HG02571 (cell line): ENCODE measurements around the gene ADAMTS19.
"Not testable (repeated sequence)": the region's sequence is repeated elsewhere in the genome, so short reads cannot be mapped to it uniquely, and the experiment has no call there.

ENCODE experiments used
- ATAC-seq: cut with Tn5 transposase; IDR thresholded peaks from one replicate; pipeline ENCODE4 v1.9.1; 2021; ENCODE audit warnings: mild to moderate bottlenecking, moderate library complexity; ENCODE audit not compliant: unreplicated experiment

The ADAMTS19 gene

GRCh38 chr5:129563585-129563984 lies 103.5 kb downstream of the ADAMTS19 start:
- ATAC-seq = no peak

- no peak for ATAC-seq
Observed at GRCh38 chr5:129569295-129569694, 109.2 kb downstream of the ADAMTS19 start.

- no peak for ATAC-seq
Observed at GRCh38 chr5:129572060-129572459, 112.0 kb downstream of the ADAMTS19 start.

GRCh38 chr5:129584496-129584895 lies 124.4 kb downstream of the ADAMTS19 start:
- ATAC-seq = not testable (repeated sequence)

- no peak for ATAC-seq
Observed at GRCh38 chr5:129591508-129592160, 131.5 kb downstream of the ADAMTS19 start.

GRCh38 chr5:129593525-129593924 lies 133.4 kb downstream of the ADAMTS19 start:
- no peak for ATAC-seq

GRCh38 chr5:129601576-129601975 lies 141.5 kb downstream of the ADAMTS19 start:
- no peak for ATAC-seq

- ATAC-seq = no peak
Observed at GRCh38 chr5:129608350-129608749, 148.3 kb downstream of the ADAMTS19 start.

GRCh38 chr5:129609710-129610109 lies 149.6 kb downstream of the ADAMTS19 start:
- ATAC-seq = no peak

- ATAC-seq = no peak
Observed at GRCh38 chr5:129616517-129616916, 156.4 kb downstream of the ADAMTS19 start.

- no peak for ATAC-seq
Observed at GRCh38 chr5:129617206-129617605, 157.1 kb downstream of the ADAMTS19 start.

- no peak for ATAC-seq
Observed at GRCh38 chr5:129619782-129620181, 159.7 kb downstream of the ADAMTS19 start.

GRCh38 chr5:129622531-129622930 lies 162.4 kb downstream of the ADAMTS19 start:
- no peak for ATAC-seq

- no peak for ATAC-seq
Observed at GRCh38 chr5:129629575-129629974, 169.5 kb downstream of the ADAMTS19 start.

GRCh38 chr5:129630101-129630500 lies 170.0 kb downstream of the ADAMTS19 start:
- ATAC-seq = no peak

- no peak for ATAC-seq
Observed at GRCh38 chr5:129631961-129632360, 171.9 kb downstream of the ADAMTS19 start.

- ATAC-seq = not testable (repeated sequence)
Observed at GRCh38 chr5:129637501-129637900, 177.4 kb downstream of the ADAMTS19 start.

GRCh38 chr5:129639331-129639730 lies 179.2 kb downstream of the ADAMTS19 start:
- ATAC-seq = no peak

GRCh38 chr5:129652349-129653056 lies 192.4 kb downstream of the ADAMTS19 start:
- ATAC-seq = no peak

- ATAC-seq = no peak
Observed at GRCh38 chr5:129653057-129653375, 192.9 kb downstream of the ADAMTS19 start.

GRCh38 chr5:129653442-129653841 lies 193.3 kb downstream of the ADAMTS19 start:
- no peak for ATAC-seq

GRCh38 chr5:129656952-129657351 lies 196.9 kb downstream of the ADAMTS19 start:
- no peak for ATAC-seq

- no peak for ATAC-seq
Observed at GRCh38 chr5:129658801-129659200, 198.7 kb downstream of the ADAMTS19 start.
